IPS DF 4.7 (cell line): Measurements from ENCODE around the gene TCEAL4.
A peak's percentile ranks its signal among the peaks of the same experiment; 100 is the strongest.

Source experiments
- DNase-seq: peaks from one replicate; pipeline ENCODE4 v3.0.0-alpha.2; 2013; ENCODE audit warnings: low spot score; ENCODE audit errors: extremely low read depth

TCEAL4 gene

GRCh38 chrX:103585411-103586313 lies at the start of gene TCEAL4:
TCEAL4 (plus strand) TSS chrX:103585515; CDS start chrX:103586676, 1,161 bp downstream.
- DNase-seq = no peak

- no peak for DNase-seq
Measured at GRCh38 chrX:103536071-103536470, 49.2 kb upstream of the TCEAL4 start.

GRCh38 chrX:103536732-103537131 lies 48.6 kb upstream of the TCEAL4 start:
- DNase-seq = no peak

GRCh38 chrX:103537871-103538387 lies 47.4 kb upstream of the TCEAL4 start:
- no peak for DNase-seq

- DNase-seq = no peak
Measured at GRCh38 chrX:103538728-103539127, 46.6 kb upstream of the TCEAL4 start.

- no peak for DNase-seq
Measured at GRCh38 chrX:103539695-103540094, 45.6 kb upstream of the TCEAL4 start.

- no peak for DNase-seq
Measured at GRCh38 chrX:103540145-103540544, 45.2 kb upstream of the TCEAL4 start.

GRCh38 chrX:103549916-103550315 lies 35.4 kb upstream of the TCEAL4 start:
- no peak for DNase-seq

- no peak for DNase-seq
Measured at GRCh38 chrX:103550415-103551051, 34.8 kb upstream of the TCEAL4 start.

GRCh38 chrX:103552236-103552635 lies 33.1 kb upstream of the TCEAL4 start:
- no peak for DNase-seq

GRCh38 chrX:103554687-103555424 lies 30.5 kb upstream of the TCEAL4 start:
- peak; percentile 41 for DNase-seq

- no peak for DNase-seq
Measured at GRCh38 chrX:103556963-103557612, 28.2 kb upstream of the TCEAL4 start.

- no peak for DNase-seq
Measured at GRCh38 chrX:103560256-103560655, 25.1 kb upstream of the TCEAL4 start.

GRCh38 chrX:103562801-103563200 lies 22.5 kb upstream of the TCEAL4 start:
- no peak for DNase-seq

- DNase-seq = no peak
Measured at GRCh38 chrX:103565197-103565596, 20.1 kb upstream of the TCEAL4 start.

GRCh38 chrX:103565752-103566151 lies 19.6 kb upstream of the TCEAL4 start:
- no peak for DNase-seq

- DNase-seq = no peak
Measured at GRCh38 chrX:103571121-103571520, 14.2 kb upstream of the TCEAL4 start.

GRCh38 chrX:103571726-103572125 lies 13.6 kb upstream of the TCEAL4 start:
- DNase-seq = no peak

- no peak for DNase-seq
Measured at GRCh38 chrX:103573202-103573601, 12.1 kb upstream of the TCEAL4 start.

GRCh38 chrX:103584596-103584995 lies 719 bp upstream of the TCEAL4 start:
- DNase-seq = no peak

GRCh38 chrX:103586314-103586646 lies 965 bp downstream of the TCEAL4 start:
- no peak for DNase-seq
